DMS79 (cell line): ENCODE results near the gene EBPL.
"Not testable (repeated sequence)": the region's sequence is repeated elsewhere in the genome, so short reads cannot be mapped to it uniquely, and the experiment has no call there.

Experiments
- DNase-seq: peaks from one replicate; lab custom pipeline; 2025; lab: John Stamatoyannopoulos, UW

EBPL gene

GRCh38 chr13:49635599-49636433 lies 55.5 kb downstream of the EBPL start:
- no peak for DNase-seq

- no peak for DNase-seq
Measured at GRCh38 chr13:49633710-49634109, 57.6 kb downstream of the EBPL start.

GRCh38 chr13:49632156-49632555 lies 59.1 kb downstream of the EBPL start:
- no peak for DNase-seq

- no peak for DNase-seq
Measured at GRCh38 chr13:49630580-49630979, 60.7 kb downstream of the EBPL start.

GRCh38 chr13:49629947-49630346 lies 61.3 kb downstream of the EBPL start:
- DNase-seq, result no peak

- DNase-seq, result no peak
Measured at GRCh38 chr13:49629196-49629938, 61.9 kb downstream of the EBPL start.

GRCh38 chr13:49627831-49628652 lies 63.2 kb downstream of the EBPL start, which contains the start of gene ARL11:
ARL11 (plus strand) TSS chr13:49628507; CDS start chr13:49630448, 1,941 bp downstream.
- DNase-seq, result no peak

GRCh38 chr13:49625392-49626079 lies 65.8 kb downstream of the EBPL start:
- no peak for DNase-seq

- DNase-seq, result no peak
Measured at GRCh38 chr13:49624229-49624628, 67.1 kb downstream of the EBPL start.

- DNase-seq, result no peak
Measured at GRCh38 chr13:49622174-49622946, 68.9 kb downstream of the EBPL start.

GRCh38 chr13:49620170-49620621 lies 71.1 kb downstream of the EBPL start:
- no peak for DNase-seq

GRCh38 chr13:49616676-49617065 lies 74.6 kb downstream of the EBPL start:
- no peak for DNase-seq

- no peak for DNase-seq
Measured at GRCh38 chr13:49615836-49616675, 75.2 kb downstream of the EBPL start.

- DNase-seq, result not testable (repeated sequence)
Measured at GRCh38 chr13:49612042-49612441, 79.2 kb downstream of the EBPL start.
